CD4-positive, alpha-beta T cell treated with Interleukin-6 at 100 ng/mL for 8 hours (primary cell): ENCODE results near the gene CUEDC2.
A peak's percentile ranks its signal among the peaks of the same experiment; 100 is the strongest.
"Not testable (repeated sequence)": the region's sequence is repeated elsewhere in the genome, so short reads cannot be mapped to it uniquely, and the experiment has no call there.

Experiments used
- DNase-seq: peaks from one replicate; pipeline ENCODE4 v3.0.0-alpha.2; 2020; ENCODE audit warnings: mixed read lengths, low spot score

The CUEDC2 gene

GRCh38 chr10:102454662-102455487 lies 22.5 kb upstream of the CUEDC2 start:
- DNase-seq = not testable (repeated sequence)

GRCh38 chr10:102453502-102453901 lies 21.1 kb upstream of the CUEDC2 start:
- DNase-seq = no peak

GRCh38 chr10:102452672-102453340 lies 20.4 kb upstream of the CUEDC2 start:
- DNase-seq = peak; percentile 21

- no peak for DNase-seq
Observed at GRCh38 chr10:102451105-102451969, 19.0 kb upstream of the CUEDC2 start, which contains the start of gene C10orf95. Gene C10orf95 (minus strand): TSS chr10:102451543. CDS start chr10:102451093, 450 bp downstream.

GRCh38 chr10:102450374-102451104 lies 18.2 kb upstream of the CUEDC2 start:
- DNase-seq = peak; percentile 94

- no peak for DNase-seq
Observed at GRCh38 chr10:102450124-102450373, 17.7 kb upstream of the CUEDC2 start.

- DNase-seq = peak; percentile 91
Observed at GRCh38 chr10:102449321-102450123, 17.1 kb upstream of the CUEDC2 start.

- DNase-seq = no peak
Observed at GRCh38 chr10:102444851-102445250, 12.5 kb upstream of the CUEDC2 start.

GRCh38 chr10:102438374-102438773 lies 6.0 kb upstream of the CUEDC2 start:
- no peak for DNase-seq

GRCh38 chr10:102437515-102437914 lies 5.1 kb upstream of the CUEDC2 start:
- DNase-seq = no peak

- no peak for DNase-seq
Observed at GRCh38 chr10:102436312-102436711, 3.9 kb upstream of the CUEDC2 start.

GRCh38 chr10:102435529-102436233 lies 3.3 kb upstream of the CUEDC2 start:
- DNase-seq = peak; percentile 43

GRCh38 chr10:102435133-102435497 lies 2.7 kb upstream of the CUEDC2 start:
- no peak for DNase-seq

GRCh38 chr10:102434394-102435132 lies 2.2 kb upstream of the CUEDC2 start:
- DNase-seq = no peak

GRCh38 chr10:102433619-102434046 lies 1.3 kb upstream of the CUEDC2 start:
- DNase-seq = no peak

GRCh38 chr10:102431452-102432124 lies 786 bp downstream of the CUEDC2 start:
- DNase-seq = no peak

GRCh38 chr10:102429468-102429867 lies 2.9 kb downstream of the CUEDC2 start:
- no peak for DNase-seq

GRCh38 chr10:102426803-102427287 lies 5.5 kb downstream of the CUEDC2 start:
- no peak for DNase-seq

- no peak for DNase-seq
Observed at GRCh38 chr10:102425444-102425843, 6.9 kb downstream of the CUEDC2 start.
